DMS 273 (cell line): ENCODE measurements around the gene PLCB4.
A peak's percentile ranks its signal among the peaks of the same experiment; 100 is the strongest.
"Not testable (repeated sequence)": the region's sequence is repeated elsewhere in the genome, so short reads cannot be mapped to it uniquely, and the experiment has no call there.

Experiments
- DNase-seq: peaks from one replicate; lab custom pipeline; 2025; ENCODE audit not compliant: unreplicated experiment; lab: John Stamatoyannopoulos, UW

The PLCB4 gene

DNA sequence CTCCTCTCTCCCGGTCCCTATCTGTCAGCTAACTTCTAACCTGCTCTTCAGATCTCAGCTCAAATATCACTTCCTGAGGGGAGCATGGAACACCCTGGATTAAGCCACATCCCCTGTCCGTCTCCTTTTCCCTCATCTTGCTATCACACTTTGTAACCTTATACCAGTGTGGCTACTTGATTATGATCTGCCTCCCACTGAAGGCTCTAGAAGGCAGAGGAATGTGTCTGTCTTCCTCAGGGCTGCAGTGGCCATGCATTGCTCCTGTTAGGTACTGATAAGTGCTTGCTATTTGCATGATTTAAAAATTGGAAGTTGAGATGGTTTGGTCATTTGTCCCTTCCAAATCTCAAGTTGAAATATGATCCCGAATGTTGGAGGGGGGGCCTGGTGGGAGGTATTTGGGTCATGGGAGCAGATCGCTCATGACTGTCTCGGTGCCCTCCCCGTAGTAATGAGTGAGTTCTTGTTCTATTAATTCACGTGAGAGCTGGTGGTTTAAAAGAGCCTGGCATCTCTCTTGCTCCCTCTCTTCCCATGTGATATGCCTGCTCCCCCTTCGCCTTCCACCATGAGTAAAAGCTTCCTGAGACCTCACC, 71.4 kb downstream of the PLCB4 start:
- no peak for DNase-seq

DNA sequence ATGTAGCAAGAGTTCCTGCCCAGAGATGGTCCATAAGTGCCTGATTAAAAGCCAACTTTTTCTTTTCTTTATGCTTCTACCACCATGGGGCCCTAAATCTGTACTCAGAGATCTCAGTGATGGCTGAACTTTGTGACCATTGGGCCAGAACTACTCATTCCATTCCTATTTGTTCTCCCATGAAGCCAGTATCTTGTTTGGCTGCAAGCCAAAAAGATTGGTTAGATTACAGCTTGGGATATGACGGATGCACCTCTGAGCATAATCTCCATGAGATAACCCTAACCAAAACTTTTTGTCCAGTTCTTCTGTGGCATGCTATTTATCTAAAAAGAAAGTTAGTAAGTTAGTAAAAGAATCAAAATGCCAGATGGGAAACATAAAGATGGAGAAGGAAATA, 72.2 kb downstream of the PLCB4 start:
- DNase-seq: peak; percentile 3

GRCh38 chr20:9141921-9142320, 73.0 kb downstream of the PLCB4 start:
- DNase-seq: no peak

DNA sequence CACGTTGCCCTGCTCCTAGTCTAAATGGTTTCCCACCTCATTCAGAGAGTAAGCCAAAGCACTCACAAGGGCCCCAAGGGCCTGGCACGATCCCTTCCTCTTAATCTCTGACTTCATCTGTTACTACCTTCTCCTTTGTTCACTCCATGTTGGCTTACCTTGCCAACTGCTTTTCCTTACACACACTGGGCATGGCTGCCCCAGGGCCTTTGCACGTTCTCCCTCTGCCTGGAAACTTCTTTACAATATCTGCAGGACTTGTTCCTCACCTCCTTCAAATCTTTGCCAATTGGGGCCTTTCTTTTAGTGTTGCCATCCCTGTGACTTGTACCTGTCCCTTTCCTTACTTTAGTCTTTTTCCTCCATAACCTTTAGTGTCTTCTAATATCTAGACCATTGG, 73.9 kb downstream of the PLCB4 start:
- no peak for DNase-seq

GRCh38 chr20:9143926-9144325, 75.0 kb downstream of the PLCB4 start:
- no peak for DNase-seq

- no peak for DNase-seq
Observed at GRCh38 chr20:9144643-9145042, 75.8 kb downstream of the PLCB4 start.

GRCh38 chr20:9145142-9145541, 76.3 kb downstream of the PLCB4 start:
- no peak for DNase-seq

- no peak for DNase-seq
Observed at GRCh38 chr20:9146649-9147048, 77.8 kb downstream of the PLCB4 start.

- no peak for DNase-seq
Observed at GRCh38 chr20:9147547-9148024, 78.7 kb downstream of the PLCB4 start.

DNA sequence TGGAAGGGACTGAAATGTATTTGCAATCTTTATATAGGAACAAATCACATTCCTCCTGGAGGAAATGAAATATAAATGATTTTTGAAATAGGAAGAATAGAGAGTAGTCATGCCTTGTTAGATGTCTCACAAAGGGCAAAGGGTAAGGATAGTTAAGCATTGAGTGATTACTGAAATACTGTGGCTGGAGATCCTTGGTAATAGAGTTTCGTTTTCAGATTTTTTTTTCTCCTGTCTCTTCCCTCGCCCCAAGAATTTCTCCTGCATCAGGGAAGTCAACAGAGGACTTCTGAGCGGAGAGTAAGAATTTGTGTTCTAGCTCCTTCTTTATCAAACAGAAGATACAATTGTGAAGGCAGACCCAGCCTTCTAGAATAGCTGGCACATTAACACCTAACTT, 79.4 kb downstream of the PLCB4 start:
- DNase-seq: no peak

GRCh38 chr20:9149087-9149486, 80.2 kb downstream of the PLCB4 start:
- no peak for DNase-seq

DNA sequence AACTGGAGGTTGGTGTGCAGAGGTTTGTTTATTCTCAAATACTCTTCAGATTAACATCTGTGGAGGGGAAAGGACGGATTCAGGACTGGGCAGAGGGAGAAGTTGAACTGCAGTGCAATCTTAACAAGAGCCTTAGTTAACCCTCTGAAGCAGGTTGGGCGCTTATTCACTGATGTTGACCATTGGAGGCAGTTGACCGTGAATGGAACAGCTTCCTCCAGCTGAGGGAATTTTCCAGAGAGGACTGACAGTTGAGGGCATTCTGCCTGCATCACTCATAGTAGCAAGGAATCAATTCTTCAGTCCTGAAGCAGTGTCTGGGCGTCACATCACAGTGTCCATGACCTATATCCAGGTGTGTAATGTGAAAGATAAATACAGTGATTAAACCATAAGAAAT, 80.9 kb downstream of the PLCB4 start:
- no peak for DNase-seq

GRCh38 chr20:9150679-9151078, 81.8 kb downstream of the PLCB4 start:
- no peak for DNase-seq

GRCh38 chr20:9152139-9152538, 83.3 kb downstream of the PLCB4 start:
- not testable (repeated sequence) for DNase-seq

- DNase-seq: no peak
Observed at GRCh38 chr20:9154464-9155024, 85.7 kb downstream of the PLCB4 start.

- no peak for DNase-seq
Observed at GRCh38 chr20:9156529-9157280, 87.8 kb downstream of the PLCB4 start.

- DNase-seq: no peak
Observed at GRCh38 chr20:9160331-9160730, 91.4 kb downstream of the PLCB4 start.

DNA sequence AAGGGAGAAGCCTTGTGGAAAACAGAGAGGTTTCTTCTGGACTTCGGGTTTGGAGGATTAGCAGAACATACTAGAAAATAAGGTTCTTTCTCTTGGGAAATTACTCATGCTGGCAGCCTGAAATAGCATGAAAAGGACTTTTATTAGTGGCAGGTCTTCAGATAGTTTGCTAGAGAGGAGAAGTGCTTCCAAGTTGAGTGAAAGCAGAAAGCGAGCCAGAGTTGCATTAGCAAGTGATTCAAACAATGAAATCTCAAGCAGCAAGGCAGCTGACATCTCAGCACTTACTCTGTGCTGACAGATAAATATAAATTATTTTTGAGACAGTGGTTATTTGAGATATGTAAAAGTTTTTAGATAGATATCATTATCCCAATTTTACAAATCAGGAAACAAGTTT, 91.9 kb downstream of the PLCB4 start:
- peak; percentile 12 for DNase-seq

GRCh38 chr20:9161311-9161710, 92.4 kb downstream of the PLCB4 start:
- DNase-seq: peak; percentile 13

DNA sequence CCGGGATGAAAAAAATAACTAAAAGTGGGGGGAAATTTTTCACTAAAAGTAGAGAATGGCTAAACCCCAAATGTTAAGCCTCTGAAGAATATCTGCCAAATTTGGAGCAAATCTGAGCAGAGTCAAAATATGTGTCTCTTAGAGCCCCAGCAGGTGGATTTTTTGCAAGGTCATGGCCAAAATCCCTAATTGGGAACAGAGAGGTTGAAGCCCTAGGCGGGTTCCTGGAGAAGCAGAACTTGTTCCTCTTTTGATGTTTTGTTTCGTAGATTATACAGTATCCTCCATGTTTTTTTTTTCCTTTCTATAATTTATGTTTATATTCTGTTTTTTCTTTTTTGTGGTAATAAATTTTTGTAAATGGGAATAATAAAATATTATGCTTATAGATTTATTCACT, 94.4 kb downstream of the PLCB4 start:
- no peak for DNase-seq

GRCh38 chr20:9163995-9164394, 95.1 kb downstream of the PLCB4 start:
- DNase-seq: no peak

- no peak for DNase-seq
Observed at GRCh38 chr20:9165261-9165660, 96.4 kb downstream of the PLCB4 start.
